Measurements from ENCODE around the gene EVI2A. TPM values are rescaled to one million over a fixed set of nuclear protein-coding genes. Genes with fewer than 3 reads are reported as not detected.

The EVI2A gene
- total and polyA plus RNA-seq, 9 of the 15 experiments (the other 6 are each of a cell fraction or from before 2014, with no cell fraction given): 0.06 to 0.37 (median 0.15) TPM; not detected in 3

- Histone ChIP-seq H3K4me2 (ENCODE audit: insufficient read depth, low read length) (no peak overlapping the region), H3K4me3 (no peak overlapping the region), H2AFZ (ENCODE audit: low read depth, low read length) (no peak overlapping the region), H3K36me3 (ENCODE audit: control insufficient read depth, insufficient read depth, low read length) (peaks cover 36% of the 10 kb centered on the region), H3K79me2 (ENCODE audit: control insufficient read depth, insufficient read depth, low read length) (no peaks in the 10 kb centered on the region), H3K27me3 (ENCODE audit: control insufficient read depth in 2 of 2, insufficient read depth in 2 of 2, low read length in 2 of 2) (no peaks in the 10 kb centered on the region), H3K9me1 (ENCODE audit: control insufficient read depth, insufficient read depth, low read length) (no peaks in the 10 kb centered on the region), H3K4me1 (replicated peaks in 1 of 2; ENCODE audit: control insufficient read depth in 2 of 2, insufficient read depth in 2 of 2, low read length in 2 of 2) (no peaks in the 10 kb centered on the region; a peak in 1 of 5 replicates), H3K9ac (ENCODE audit: insufficient read depth in 1 of 2, low read depth in 2 of 2, low read length in 2 of 2) (no peak overlapping the region), H3K27ac (ENCODE audit: extremely low read depth, low read depth, low read length) (no peak overlapping the region), H4K20me1 (replicated peaks; ENCODE audit: control insufficient read depth, insufficient read depth, low read length) (no peaks in the 10 kb centered on the region; the same call in 1 of the 2 replicates), H3K9me3 (replicated peaks; ENCODE audit: control insufficient read depth, insufficient read depth, low read depth, low read length) (no peaks in the 10 kb centered on the region)
- BruUV-seq (replicated peaks): no TSS peak
- FAIRE-seq (no peak), DNase-seq (ENCODE audit: extremely low read depth in 1 of 4, low spot score in 3 of 4) (no peak), ATAC-seq (no peak)
- in situ Hi-C loops (cut with MboI) (no loop called here), intact Hi-C loops (cut with micrococcal nuclease) (no loop called here)
- POLR2A ChIA-PET: no interaction called here
- 71% methylated on average over 1 of the region's 1 CpG for WGBS (ENCODE audit: insufficient coverage, low coverage, missing lambda C conversion rate)
- CTCF ChIA-PET (ENCODE audit: low intra/inter-chr PET ratio): no interaction called here
- no peak for TF ChIP-seq ZNF311 (CRISPR knock-in tag; IDR thresholded peaks at IDR 0.05)
- TF ChIP-seq HDAC8 (tag; IDR thresholded peaks at IDR 0.05): no peak
- TF ChIP-seq HDGF (IDR thresholded peaks at IDR 0.05): no peak
- TF ChIP-seq FOXA1 (IDR thresholded peaks at IDR 0.05; ENCODE audit: borderline replicate concordance): no peak
- no peak for TF ChIP-seq SMAD2 (IDR thresholded peaks at IDR 0.05; ENCODE audit: low read depth, low read length)
- no peak for TF ChIP-seq FOXJ3 (CRISPR knock-in tag; IDR thresholded peaks at IDR 0.05)
- TF ChIP-seq CBX3 (IDR thresholded peaks at IDR 0.05; ENCODE audit: borderline replicate concordance in 1 of 2, low read length in 2 of 2): no peak
- TF ChIP-seq FOXJ2 (tag; IDR thresholded peaks at IDR 0.05): no peak
- TF ChIP-seq ZNF561 (CRISPR knock-in tag; conservative IDR thresholded peaks at IDR 0.05): no peak
- no peak for TF ChIP-seq THAP7 (CRISPR knock-in tag; IDR thresholded peaks at IDR 0.05)
- TF ChIP-seq, protein P1, sequence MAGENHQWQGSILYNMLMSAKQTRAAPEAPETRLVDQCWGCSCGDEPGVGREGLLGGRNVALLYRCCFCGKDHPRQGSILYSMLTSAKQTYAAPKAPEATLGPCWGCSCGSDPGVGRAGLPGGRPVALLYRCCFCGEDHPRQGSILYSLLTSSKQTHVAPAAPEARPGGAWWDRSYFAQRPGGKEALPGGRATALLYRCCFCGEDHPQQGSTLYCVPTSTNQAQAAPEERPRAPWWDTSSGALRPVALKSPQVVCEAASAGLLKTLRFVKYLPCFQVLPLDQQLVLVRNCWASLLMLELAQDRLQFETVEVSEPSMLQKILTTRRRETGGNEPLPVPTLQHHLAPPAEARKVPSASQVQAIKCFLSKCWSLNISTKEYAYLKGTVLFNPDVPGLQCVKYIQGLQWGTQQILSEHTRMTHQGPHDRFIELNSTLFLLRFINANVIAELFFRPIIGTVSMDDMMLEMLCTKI (IDR thresholded peaks at IDR 0.05; ENCODE audit: partially characterized antibody): no peak
- TF ChIP-seq, protein P2, sequence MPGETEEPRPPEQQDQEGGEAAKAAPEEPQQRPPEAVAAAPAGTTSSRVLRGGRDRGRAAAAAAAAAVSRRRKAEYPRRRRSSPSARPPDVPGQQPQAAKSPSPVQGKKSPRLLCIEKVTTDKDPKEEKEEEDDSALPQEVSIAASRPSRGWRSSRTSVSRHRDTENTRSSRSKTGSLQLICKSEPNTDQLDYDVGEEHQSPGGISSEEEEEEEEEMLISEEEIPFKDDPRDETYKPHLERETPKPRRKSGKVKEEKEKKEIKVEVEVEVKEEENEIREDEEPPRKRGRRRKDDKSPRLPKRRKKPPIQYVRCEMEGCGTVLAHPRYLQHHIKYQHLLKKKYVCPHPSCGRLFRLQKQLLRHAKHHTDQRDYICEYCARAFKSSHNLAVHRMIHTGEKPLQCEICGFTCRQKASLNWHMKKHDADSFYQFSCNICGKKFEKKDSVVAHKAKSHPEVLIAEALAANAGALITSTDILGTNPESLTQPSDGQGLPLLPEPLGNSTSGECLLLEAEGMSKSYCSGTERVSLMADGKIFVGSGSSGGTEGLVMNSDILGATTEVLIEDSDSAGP (CRISPR knock-in tag; IDR thresholded peaks at IDR 0.05): no peak
- no peak for TF ChIP-seq PCBP1 (IDR thresholded peaks at IDR 0.05; ENCODE audit: low read depth, low read length, poor library complexity, severe bottlenecking)
- TF ChIP-seq, protein P3, sequence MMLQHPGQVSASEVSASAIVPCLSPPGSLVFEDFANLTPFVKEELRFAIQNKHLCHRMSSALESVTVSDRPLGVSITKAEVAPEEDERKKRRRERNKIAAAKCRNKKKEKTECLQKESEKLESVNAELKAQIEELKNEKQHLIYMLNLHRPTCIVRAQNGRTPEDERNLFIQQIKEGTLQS (IDR thresholded peaks at IDR 0.05): no peak
- TF ChIP-seq, protein P3 (CRISPR knock-in tag; conservative IDR thresholded peaks at IDR 0.05): no peak
- TF ChIP-seq NCOA6 (IDR thresholded peaks at IDR 0.05): no peak
- TF ChIP-seq ZBTB2 (IDR thresholded peaks at IDR 0.05): no peak
- TF ChIP-seq YY1 (IDR thresholded peaks at IDR 0.05; ENCODE audit: borderline replicate concordance in 1 of 3, control insufficient read depth in 1 of 3, extremely low read depth in 1 of 3, insufficient read depth in 3 of 3, insufficient read length in 1 of 3, insufficient replicate concordance in 2 of 3, low read depth in 1 of 3, low read length in 2 of 3): no peak
These were observed 47.9 kb downstream of the EVI2A start for GRCh38 chr17:31273516-31273915.
